ENCODE results near the gene SFMBT2. TPM values are rescaled to one million over a fixed set of nuclear protein-coding genes. Genes with fewer than 3 reads are reported as not detected.

Gene SFMBT2
- total and polyA plus RNA-seq, 7 donors, result 0.53 to 8.2 (median 3.0) TPM

- H3K4me3 ChIP-seq, result no peak overlapping the region
- DNase-seq (no peak), ATAC-seq (no peak)
- 77 to 88% (median 85%) methylated on average over 5 of the region's 5 CpGs for WGBS, 3 donors
- no peaks in the 10 kb centered on the region for H3K4me1 ChIP-seq
- intact Hi-C loops (cut with DNase I), result no loop called here
- TF ChIP-seq CTCF (IDR thresholded peaks at IDR 0.05), result no peak
- H3K27ac ChIP-seq, result no peak overlapping the region
- H3K9me3 ChIP-seq, result no peaks in the 10 kb centered on the region
- H3K36me3 ChIP-seq (ENCODE audit: insufficient read depth in 1 of 2, low read depth in 1 of 2), result peaks cover 2 to 15% of the 10 kb centered on the region in 2 donors
- no peaks in the 10 kb centered on the region for H3K27me3 ChIP-seq (ENCODE audit: insufficient read depth in 3 of 3, low read length in 2 of 3)
These were observed 30.1 kb downstream of the SFMBT2 start for GRCh38 chr10:7380704-7381241.

GRCh38 chr10:7378602-7379403, 32.0 kb downstream of the SFMBT2 start:
- H3K27me3 ChIP-seq (ENCODE audit: insufficient read depth in 3 of 3, low read length in 2 of 3), result no peaks in the 10 kb centered on the region
- no peak overlapping the region for H3K27ac ChIP-seq
- no peak for TF ChIP-seq CTCF (IDR thresholded peaks at IDR 0.05)
- intact Hi-C loops (cut with DNase I), result no loop called here
- H3K4me1 ChIP-seq, result no peaks in the 10 kb centered on the region
- H3K9me3 ChIP-seq, result no peaks in the 10 kb centered on the region
- H3K4me3 ChIP-seq, result no peak overlapping the region
- ATAC-seq (no peak), DNase-seq (no peak)
- WGBS, 3 donors, result 90 to 94% (median 91%) methylated on average over 8 of the region's 8 CpGs
- H3K36me3 ChIP-seq (ENCODE audit: insufficient read depth in 1 of 2, low read depth in 1 of 2), result peaks cover 2 to 15% of the 10 kb centered on the region in 2 donors

- H3K36me3 ChIP-seq (ENCODE audit: insufficient read depth in 1 of 2, low read depth in 1 of 2), result peaks cover 2 to 22% of the 10 kb centered on the region in 2 donors
- no peak for TF ChIP-seq CTCF (IDR thresholded peaks at IDR 0.05)
- H3K4me1 ChIP-seq, result no peaks in the 10 kb centered on the region
- H3K27ac ChIP-seq, result no peak overlapping the region
- H3K27me3 ChIP-seq (ENCODE audit: insufficient read depth in 3 of 3, low read length in 2 of 3), result no peaks in the 10 kb centered on the region
- no peak overlapping the region for H3K4me3 ChIP-seq
- 95 to 96% (median 96%) methylated on average over 7 of the region's 7 CpGs for WGBS, 3 donors
- no peaks in the 10 kb centered on the region for H3K9me3 ChIP-seq
- intact Hi-C loops (cut with DNase I), result no loop called here
- DNase-seq, result no peak
- ATAC-seq, result no peak
These were observed 33.1 kb downstream of the SFMBT2 start for GRCh38 chr10:7377614-7378248.

GRCh38 chr10:7374795-7375194, 36.0 kb downstream of the SFMBT2 start:
- TF ChIP-seq CTCF (IDR thresholded peaks at IDR 0.05), result no peak
- intact Hi-C loops (cut with DNase I), result no loop called here
- no peak for ATAC-seq
- DNase-seq, result no peak
- H3K4me3 ChIP-seq, result no peak overlapping the region
- H3K27ac ChIP-seq, result no peak overlapping the region
- no peaks in the 10 kb centered on the region for H3K9me3 ChIP-seq
- H3K36me3 ChIP-seq (ENCODE audit: insufficient read depth in 1 of 2, low read depth in 1 of 2), result peaks cover 0 to 9% of the 10 kb centered on the region in 2 donors
- no peaks in the 10 kb centered on the region for H3K27me3 ChIP-seq (ENCODE audit: insufficient read depth in 3 of 3, low read length in 2 of 3)
- WGBS, 3 donors, result 84 to 88% (median 84%) methylated on average over 5 of the region's 5 CpGs
- H3K4me1 ChIP-seq, result no peaks in the 10 kb centered on the region
